ENCODE data around the gene MAGEA8. TPM values are rescaled to one million over a fixed set of nuclear protein-coding genes. Genes with fewer than 3 reads are reported as not detected.
"Not testable (repeated sequence)": the region's sequence is repeated elsewhere in the genome, so short reads cannot be mapped to it uniquely, and the experiment has no call there.

MAGEA8 gene
- total RNA-seq, 1 donor from 2014 or later: not detected

DNA sequence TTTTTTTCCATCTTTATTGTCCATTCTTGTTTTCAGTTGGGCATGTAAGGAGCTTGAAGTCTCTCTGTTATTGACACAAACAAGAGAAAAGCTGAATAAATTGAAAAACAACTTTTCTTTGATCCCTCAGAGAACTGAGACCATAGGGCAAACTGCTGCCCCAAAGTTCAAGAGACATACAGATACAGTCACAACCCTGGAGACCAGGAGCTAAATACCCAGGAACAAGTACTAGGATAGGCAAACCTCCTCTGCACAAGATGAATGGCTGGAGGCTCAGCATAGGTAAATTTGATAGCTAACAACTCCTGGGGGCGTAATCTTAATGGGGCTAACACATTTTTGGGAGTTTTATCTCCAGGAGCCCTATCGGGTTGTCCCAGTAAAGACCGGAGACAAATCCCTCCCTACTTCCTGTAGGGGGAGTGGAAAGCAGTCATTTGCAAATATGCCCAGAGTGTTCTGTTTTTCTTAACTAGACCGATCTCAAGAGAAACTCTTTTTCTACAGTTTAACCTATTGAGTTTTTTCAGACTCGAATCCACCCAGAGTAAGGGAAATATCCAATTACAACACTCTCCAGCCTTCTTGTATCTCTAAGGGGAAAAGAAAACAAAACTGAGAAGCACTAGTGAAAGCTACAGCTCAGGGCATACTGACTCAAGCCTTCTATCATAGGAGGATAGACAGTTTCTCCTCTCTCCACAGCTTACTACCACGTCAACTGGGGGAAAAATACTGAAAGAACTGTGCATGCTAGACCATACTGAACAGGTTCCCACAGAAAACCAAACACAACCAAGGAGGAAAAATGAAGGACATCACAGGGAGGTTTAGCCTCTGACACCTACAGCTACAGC is 23.1 kb downstream of the MAGEA8 start:
- no peak for DNase-seq (ENCODE audit: low read depth, low spot score)

DNA sequence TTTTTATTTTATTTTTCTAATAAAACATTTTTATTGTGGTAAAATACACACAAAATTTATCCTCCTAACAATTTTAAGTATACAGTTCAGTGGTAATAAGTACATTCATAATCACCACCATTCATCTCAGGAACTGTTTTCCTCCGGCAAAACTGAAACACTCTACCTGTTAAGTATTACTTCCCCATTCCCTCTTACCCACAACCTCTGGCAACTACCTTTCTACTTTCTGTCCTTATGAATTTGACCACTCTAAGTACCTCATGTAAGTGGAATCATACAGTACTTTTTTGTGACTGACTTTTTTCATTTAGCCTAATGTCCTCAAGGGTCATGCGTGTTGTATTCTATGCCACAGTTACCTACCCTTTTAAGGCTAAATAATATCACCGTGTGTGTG is 27.3 kb downstream of the MAGEA8 start:
- no peak for DNase-seq (ENCODE audit: low read depth, low spot score)

DNA sequence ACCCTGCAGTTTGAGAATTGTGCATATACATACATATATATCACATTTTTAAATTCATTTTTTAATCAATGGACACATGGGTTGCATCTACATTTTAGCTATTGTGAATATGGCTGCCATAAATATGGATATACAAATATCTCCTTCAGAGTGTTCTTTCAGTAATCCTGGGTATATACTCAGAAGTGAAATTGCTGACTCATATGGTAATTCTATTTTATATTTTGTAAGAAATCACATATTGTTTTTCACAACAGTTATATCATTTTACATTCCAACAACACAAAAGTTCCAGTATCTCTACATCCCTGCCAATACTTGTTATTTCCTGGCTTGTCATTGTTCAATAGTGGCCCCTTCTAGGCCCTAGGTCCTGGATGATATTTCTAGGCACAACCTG is 27.7 kb downstream of the MAGEA8 start:
- no peak for DNase-seq (ENCODE audit: low read depth, low spot score)

DNA sequence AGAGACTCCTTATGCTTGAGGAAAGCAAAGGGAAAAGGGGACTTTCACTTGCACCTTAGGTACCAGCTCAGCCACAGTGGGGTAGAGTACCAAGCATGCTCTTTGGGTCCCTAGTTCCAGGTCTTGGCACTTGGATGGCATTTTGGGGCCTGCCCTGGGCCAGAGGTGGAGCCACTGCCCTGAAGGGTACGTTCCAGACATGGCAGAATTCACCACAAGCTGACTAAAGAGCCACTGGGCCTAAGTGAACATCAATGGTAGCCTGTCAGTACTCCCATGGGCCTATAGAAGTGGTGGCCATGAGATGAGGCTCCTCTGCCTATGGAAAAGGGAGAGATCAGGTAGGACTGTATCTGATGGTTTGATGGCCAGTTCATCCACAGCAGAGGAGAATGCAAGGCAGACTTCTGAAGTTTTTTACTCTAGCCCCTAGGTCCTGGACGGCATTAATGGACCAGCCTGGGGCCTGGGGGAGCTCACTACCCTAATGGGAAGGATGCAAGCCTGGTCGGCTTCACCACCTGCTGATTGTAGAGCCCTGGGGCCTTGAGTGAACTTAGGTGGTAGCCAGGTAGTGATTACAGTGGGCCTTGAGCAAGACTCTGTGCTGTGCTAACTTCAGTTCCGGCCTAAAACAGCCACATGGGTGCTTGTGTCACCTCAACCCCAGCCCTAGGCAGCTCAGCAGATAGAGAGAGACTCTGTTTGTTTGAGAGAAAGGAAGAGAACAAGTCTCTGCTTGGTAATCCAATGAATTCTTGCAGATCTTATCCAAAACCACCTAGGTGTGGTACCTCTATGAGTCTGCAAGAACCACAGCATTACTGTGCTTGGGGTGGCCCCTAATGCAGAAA is 28.6 kb downstream of the MAGEA8 start:
- DNase-seq (ENCODE audit: low read depth, low spot score): no peak

DNA sequence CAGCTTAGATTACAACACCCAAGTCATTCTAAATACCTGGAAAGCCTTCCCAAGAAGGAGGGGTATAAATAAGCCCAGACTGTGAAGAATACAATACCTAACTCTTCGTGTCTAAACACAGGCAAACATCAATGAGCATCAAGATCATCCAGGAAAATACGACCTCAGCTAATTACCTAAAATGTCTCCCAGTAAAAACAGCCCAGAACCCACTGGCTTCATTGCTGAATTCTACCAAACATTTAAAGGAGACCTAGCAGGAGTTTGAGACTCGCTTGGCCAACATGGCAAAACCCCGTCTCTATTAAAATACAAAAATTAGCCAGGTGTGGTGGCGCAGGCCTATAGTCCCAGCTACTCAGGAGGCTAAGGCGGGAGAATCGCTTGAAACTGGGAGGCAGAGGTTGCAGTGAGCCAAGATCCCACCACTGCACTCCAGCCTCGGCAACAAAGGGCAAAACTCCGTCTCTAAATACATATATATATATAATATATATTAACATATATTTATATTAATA is 29.3 kb downstream of the MAGEA8 start:
- no peak for DNase-seq (ENCODE audit: low read depth, low spot score)

DNA sequence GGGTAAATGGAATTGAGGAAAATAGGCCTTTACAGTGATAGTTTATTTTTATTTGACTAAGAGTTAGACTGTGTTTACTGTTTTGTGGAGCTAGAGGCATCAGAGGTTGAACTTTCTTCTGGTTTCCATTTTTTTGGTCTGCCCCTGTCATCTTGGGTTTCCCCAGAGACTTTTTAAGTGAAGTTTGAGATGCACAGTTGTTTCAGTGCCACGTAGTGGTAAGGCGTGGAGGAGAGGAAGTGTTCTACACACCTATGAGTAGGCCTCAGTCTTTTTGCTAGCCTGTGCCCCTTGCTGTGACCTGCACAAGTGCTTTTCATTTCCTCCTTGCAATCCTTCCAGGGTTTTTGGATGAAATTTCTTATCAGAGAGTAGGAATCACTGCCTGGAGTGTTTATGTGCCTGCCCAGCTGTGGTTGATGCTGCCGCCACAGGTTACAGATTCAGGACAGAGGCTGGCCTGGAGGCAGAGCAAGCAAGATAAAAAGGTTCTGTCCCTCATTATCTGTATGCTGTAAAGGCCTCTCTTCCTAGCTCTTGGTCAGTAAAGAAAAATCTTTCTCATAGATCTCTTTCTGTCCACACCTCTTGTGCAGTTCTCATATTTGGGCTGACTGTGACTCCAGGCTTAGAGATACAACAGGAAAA is 35.9 kb downstream of the MAGEA8 start:
- no peak for DNase-seq (ENCODE audit: low read depth, low spot score)

DNA sequence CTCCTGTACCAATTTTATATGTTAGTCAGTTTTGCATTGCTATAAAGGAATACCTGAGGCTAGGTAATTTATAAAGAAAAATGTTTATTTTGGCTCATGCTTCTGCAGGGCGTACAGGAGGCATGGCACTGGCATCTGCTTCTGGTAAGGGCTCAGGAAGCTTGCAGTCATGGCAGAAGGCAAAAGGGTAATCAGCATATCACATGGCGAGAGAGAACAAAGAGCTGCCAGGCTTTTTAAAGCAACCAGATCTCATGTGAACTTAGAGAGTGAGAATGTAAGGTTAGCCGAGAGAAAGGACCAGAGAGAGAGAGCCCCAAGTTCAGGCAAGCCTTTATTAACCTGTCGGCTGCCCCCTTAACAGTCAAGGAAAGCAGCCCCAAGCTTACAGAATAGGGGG is 42.9 kb downstream of the MAGEA8 start:
- DNase-seq (ENCODE audit: low read depth, low spot score): not testable (repeated sequence)

DNA sequence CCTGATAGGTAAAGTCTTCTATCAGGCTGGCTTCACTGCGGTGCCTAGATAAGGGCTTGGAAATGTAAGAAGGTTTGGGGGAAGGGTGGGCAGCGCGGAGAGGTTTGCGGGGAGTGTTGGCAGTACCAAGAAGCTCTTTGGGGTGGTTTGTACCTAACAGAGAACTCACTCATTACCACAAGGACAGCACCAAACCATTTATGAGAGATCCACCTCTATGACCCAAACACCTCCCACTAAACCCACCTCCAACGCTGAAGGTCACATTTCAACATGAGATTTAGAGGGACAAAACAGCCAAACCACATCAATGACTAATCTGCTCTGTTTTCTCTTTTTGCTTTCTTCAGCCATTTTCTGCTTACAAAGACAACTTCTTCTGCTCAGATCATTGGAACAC is 43.5 kb downstream of the MAGEA8 start:
- not testable (repeated sequence) for DNase-seq (ENCODE audit: low read depth, low spot score)

DNA sequence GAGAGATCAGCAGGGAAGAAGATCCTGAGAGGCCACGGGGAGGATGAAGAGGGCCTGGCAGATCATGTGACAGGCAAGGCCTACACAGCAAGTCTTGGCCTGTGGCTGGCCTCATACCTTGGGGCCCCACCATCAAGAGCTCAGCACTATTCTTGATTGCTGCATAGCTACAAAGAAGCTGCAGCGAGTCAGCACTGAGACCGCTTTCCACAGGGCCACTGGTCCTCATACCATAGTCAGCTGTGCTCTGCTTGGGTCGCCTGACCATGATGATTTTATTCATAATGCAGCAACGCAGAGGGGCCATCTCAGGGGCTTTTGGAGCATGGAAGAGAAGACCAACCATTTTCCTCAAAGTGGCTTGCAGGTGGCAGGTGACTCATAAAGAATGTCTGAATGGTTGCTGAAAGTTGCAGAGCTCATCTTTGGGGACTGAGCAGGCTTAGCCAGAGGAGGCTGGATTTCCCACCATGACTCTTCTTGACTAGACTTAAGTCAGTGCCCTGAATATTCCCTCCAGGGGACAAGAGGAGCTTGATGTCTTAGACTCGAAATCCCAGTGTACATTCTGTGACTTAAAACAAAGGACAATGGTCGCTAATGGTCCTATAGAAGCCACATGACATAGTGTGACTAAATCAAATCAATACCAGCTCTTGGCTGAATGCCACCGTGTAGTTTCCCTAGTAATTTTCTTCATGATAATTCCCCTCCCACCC is 46.4 kb downstream of the MAGEA8 start:
- DNase-seq (ENCODE audit: low read depth, low spot score): not testable (repeated sequence)

DNA sequence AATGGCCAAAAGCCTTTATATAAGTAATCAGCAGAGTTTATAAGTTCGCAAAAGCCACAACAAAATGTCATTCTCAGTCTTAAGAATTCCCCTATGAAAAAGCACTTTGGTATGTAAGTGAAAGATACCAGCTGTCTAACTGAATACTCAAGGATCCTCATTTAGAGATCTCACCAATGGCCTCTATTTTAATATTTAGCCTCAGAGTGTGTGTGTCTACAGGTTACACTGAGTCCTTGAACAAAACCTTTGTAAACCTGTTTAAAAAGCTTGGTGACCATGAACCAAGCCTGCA is 46.9 kb downstream of the MAGEA8 start:
- not testable (repeated sequence) for DNase-seq (ENCODE audit: low read depth, low spot score)

DNA sequence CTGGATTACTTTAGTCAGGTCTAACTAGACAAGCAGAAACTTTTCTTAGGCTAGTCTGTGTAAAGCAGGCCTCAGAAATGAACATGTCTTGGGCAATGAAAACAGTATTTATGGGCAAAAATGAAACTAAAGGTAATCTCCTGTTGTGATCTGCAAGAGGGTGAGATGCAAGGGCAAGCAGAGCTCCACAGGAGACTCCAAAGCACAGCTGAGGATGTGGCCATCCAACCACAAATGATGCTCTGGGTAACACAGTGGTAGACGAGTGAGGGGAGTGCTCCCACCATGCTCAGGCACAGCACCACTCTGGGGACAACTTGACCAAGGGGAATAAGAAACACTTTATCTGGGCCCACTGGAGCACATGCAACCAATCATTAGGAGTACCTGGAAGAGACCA is 47.7 kb downstream of the MAGEA8 start:
- DNase-seq (ENCODE audit: low read depth, low spot score): not testable (repeated sequence)

DNA sequence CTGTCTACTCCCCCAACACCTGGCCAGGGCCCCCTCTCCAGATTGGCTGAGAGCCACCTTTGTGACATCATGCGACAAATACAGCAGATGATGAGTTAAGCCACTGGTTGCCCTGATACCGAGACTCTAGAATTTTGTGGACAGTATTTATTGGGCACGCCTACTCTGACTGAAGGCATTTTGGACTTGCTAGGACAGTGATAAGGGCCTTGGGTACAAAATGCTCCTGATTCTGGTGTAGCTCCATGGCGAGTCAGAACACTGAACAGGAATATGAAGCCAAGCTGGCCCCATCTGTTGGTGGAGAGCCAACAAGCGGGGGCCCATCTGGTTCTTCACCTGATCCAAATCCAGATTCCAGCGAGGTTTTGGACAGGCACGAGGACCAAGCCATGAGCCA is 48.4 kb downstream of the MAGEA8 start, which contains the start of gene HSFX4:
HSFX4 (plus strand) TSS at position 174 of the 400 bp plus-strand sequence; CDS start at position 246, 72 bp downstream.
- not testable (repeated sequence) for DNase-seq (ENCODE audit: low read depth, low spot score)

DNA sequence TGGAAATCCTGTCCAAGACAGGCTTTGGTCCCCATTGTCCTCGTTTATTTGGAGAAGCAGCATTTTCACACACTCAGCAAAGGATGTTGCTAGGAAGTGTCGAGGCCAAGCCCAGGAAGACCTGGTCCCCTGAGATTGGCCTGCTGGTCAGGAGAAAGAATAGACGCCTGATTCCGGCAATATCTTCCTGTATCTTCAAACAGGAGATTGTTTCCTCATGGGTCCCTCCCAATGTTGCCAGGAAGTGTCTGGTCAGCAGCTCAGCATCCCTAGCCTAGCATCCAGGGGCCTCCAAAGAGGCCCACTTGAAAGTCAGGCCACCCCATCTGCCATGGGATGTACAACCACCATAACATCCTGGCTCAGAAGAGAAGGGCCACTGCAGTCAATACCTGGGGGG is 50.4 kb downstream of the MAGEA8 start:
- DNase-seq (ENCODE audit: low read depth, low spot score): not testable (repeated sequence)

DNA sequence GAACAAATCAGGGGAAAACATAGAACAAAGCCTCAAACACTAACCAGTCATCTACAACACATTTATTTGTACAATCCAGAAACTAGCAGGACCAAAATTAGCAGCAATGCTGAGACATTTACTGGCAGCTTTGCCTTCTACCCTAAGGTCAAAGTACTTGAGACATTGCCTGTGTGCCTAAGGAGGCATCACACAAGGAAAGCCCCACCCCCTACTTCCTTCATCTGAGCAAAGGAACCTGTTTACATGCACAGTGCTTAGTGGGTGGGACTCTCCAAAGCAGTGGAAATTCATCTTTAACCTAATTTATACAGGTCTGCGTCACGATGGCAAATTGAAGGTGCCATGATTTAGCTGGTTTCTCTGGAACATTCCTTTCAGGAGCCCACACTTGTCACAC is 51.2 kb downstream of the MAGEA8 start:
- not testable (repeated sequence) for DNase-seq (ENCODE audit: low read depth, low spot score)

DNA sequence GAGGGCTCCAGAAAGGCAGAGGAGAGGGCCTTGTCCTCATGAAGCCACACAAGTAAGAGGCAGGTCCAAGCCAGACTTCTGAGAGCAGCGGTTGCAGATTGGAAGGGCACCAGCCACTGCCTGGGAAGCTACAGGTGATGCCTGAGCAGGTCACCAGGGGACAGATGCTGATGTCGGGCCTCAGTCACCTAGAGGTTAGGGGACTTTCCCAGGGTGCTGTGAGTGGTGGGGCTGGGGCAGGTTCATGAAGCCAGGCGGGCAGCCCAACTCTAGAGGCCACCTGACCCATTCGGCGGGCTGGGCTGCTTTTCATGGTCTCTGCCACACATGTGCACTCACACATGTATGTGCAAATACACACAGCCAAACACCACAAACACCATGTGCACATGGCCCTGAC is 52.0 kb downstream of the MAGEA8 start:
- DNase-seq (ENCODE audit: low read depth, low spot score): not testable (repeated sequence)

DNA sequence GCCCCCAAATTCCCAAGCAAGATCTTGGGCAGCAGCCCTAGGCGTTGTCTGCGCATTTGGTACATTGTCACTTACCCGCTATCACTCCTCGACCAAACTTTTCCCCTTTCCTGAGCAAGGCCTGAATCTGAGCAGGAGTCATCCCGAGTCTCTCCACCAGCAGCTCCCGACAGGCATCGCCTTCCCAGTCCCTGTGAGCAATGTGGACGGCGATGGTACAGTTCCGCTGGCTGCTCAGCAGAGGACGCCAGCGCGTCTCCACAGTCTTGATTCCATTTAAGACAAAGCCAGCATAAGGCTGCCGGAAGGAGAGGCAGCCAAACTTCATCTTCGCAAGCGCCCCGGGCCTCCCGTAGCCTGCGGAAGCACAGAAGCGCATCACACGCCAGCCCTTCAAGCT is 52.6 kb downstream of the MAGEA8 start:
- DNase-seq (ENCODE audit: low read depth, low spot score): not testable (repeated sequence)

Other genes starting within 250 kb of the MAGEA8 start
- 16.2 and 19.1 TPM in 2 replicates for gene TMEM185A, start 249.4 kb upstream of the MAGEA8 start, total RNA-seq
- not detected in 2 replicates for gene MAGEA11, start 169.1 kb upstream of the MAGEA8 start, total RNA-seq
- 0.28 and 0.40 TPM in 2 replicates for gene HSFX1, start 107.1 kb upstream of the MAGEA8 start, total RNA-seq
- gene MAGEA9, start 99.3 kb upstream of the MAGEA8 start, total RNA-seq: not detected in 2 replicates
- gene HSFX4, start 48.4 kb downstream of the MAGEA8 start, total RNA-seq: not detected in 2 replicates
- 26.3 and 29.3 TPM in 2 replicates for gene EOLA2, start 57.3 kb downstream of the MAGEA8 start, total RNA-seq